Activated CD4-positive, alpha-beta memory T cell treated with anti-CD3 and anti-CD28 coated beads for 36 hours (primary cell): ENCODE results near the gene TMPRSS7. TPM values are rescaled to one million over a fixed set of nuclear protein-coding genes. Genes with fewer than 3 reads are reported as not detected.

ENCODE experiments used
- CTCF ChIA-PET: fragments of 350-600 bp; sonication (Branson Sonifier 250); formaldehyde crosslinking; loops from one replicate; lab custom pipeline; 2021; ENCODE audit warnings: antibody characterized with exemption, inconsistent platforms; lab: Charles Lee
- POLR2A ChIA-PET: fragments of 350-600 bp; sonication (Branson Sonifier 250); formaldehyde crosslinking; loops from one replicate; lab custom pipeline; 2021; ENCODE audit warnings: antibody characterized with exemption; lab: Charles Lee
- DNase-seq: peaks from one replicate; pipeline ENCODE4 v3.0.0-alpha.2; 2020
- H3K27ac Mint-ChIP-seq: one replicate; pipeline ENCODE4 v1.8.0; 2021; ENCODE audit warnings: mixed read lengths
- H3K27me3 Mint-ChIP-seq: one replicate; pipeline ENCODE4 v1.8.0; 2021; ENCODE audit warnings: mixed read lengths
- H3K36me3 Mint-ChIP-seq: one replicate; pipeline ENCODE4 v1.8.0; 2021; ENCODE audit warnings: mixed read lengths
- H3K4me1 Mint-ChIP-seq: one replicate; pipeline ENCODE4 v1.8.0; 2021; ENCODE audit warnings: low read depth, mixed read lengths
- H3K4me3 Mint-ChIP-seq: one replicate; pipeline ENCODE4 v1.8.0; 2021; ENCODE audit warnings: mild to moderate bottlenecking, mixed read lengths
- H3K9me3 Mint-ChIP-seq: one replicate; pipeline ENCODE4 v1.8.0; 2021; ENCODE audit warnings: mixed read lengths
- intact Hi-C: fragments of 100-400 bp; cut with micrococcal nuclease; formaldehyde crosslinking; loops from one replicate; pipeline ENCODE4 v1.15.1; 2023
- total RNA-seq, 2 experiments: library from RNA; stranded (reverse); gene quantifications; one replicate each; pipeline ENCODE4 v1.2.3, GENCODE V29; 2021

The TMPRSS7 gene
- total RNA-seq = not detected

GRCh38 chr3:112034436-112034835, at the start of gene TMPRSS7:
Gene TMPRSS7, plus strand, starts transcription at chr3:112034736. Its CDS starts 110 bp downstream, at chr3:112034846.
- no peak within 1 kb of the TSS for H3K4me3 Mint-ChIP-seq
- intact Hi-C loops = no loop called here
- no peaks in the 10 kb centered on the region for H3K4me1 Mint-ChIP-seq
- H3K36me3 Mint-ChIP-seq = no peaks in the 10 kb centered on the region
- no peak within 1 kb of the TSS for H3K27ac Mint-ChIP-seq
- CTCF ChIA-PET = interaction anchor here (1.0 to 2.0 kb wide), 2 partner anchors 9 to 45 kb away, joined by 6 read pairs; no protein-coding TSS in a partner anchor
- H3K27me3 Mint-ChIP-seq = no peaks in the 10 kb centered on the region
- peaks cover 2% of the 10 kb centered on the region for H3K9me3 Mint-ChIP-seq
- no peak for DNase-seq
- POLR2A ChIA-PET = no interaction called here

GRCh38 chr3:111986800-111987199, 47.7 kb upstream of the TMPRSS7 start:
- Mint-ChIP-seq H3K27ac (peak overlapping the region; percentile 39), H3K4me3 (no peak overlapping the region), H3K36me3 (peaks cover 36% of the 10 kb centered on the region), H3K9me3 (no peaks in the 10 kb centered on the region), H3K27me3 (no peaks in the 10 kb centered on the region), H3K4me1 (peaks cover 45% of the 10 kb centered on the region)
- POLR2A ChIA-PET = no interaction called here
- no peak for DNase-seq
- CTCF ChIA-PET = interaction anchor here (0.7 to 13.2 kb wide), 6 partner anchors 10 to 167 kb away, joined by 3 to 395 read pairs (median 3); no protein-coding TSS in a partner anchor
- intact Hi-C loops = no loop called here

- peaks cover 27% of the 10 kb centered on the region for H3K4me1 Mint-ChIP-seq
- CTCF ChIA-PET = interaction anchor here (0.9 to 13.2 kb wide), 31 partner anchors 9 to 349 kb away, joined by 3 to 395 read pairs (median 5); partner anchors contain the start of genes ABHD10, CD200, TAGLN3 and TMPRSS7
- no peak overlapping the region for H3K4me3 Mint-ChIP-seq
These were observed 45.4 kb upstream of the TMPRSS7 start for GRCh38 chr3:111989061-111989678.

GRCh38 chr3:111993038-111993437, 41.5 kb upstream of the TMPRSS7 start:
- Mint-ChIP-seq H3K4me3 (no peak overlapping the region), H3K27me3 (no peaks in the 10 kb centered on the region), H3K36me3 (peaks cover 21% of the 10 kb centered on the region), H3K27ac (no peak overlapping the region), H3K4me1 (peaks cover 5% of the 10 kb centered on the region), H3K9me3 (no peaks in the 10 kb centered on the region)
- POLR2A ChIA-PET = interaction anchor here (3.2 kb wide), 1 partner anchor 11 kb away, joined by 10 read pairs; no protein-coding TSS in a partner anchor
- DNase-seq = no peak
- intact Hi-C loops = no loop called here
- CTCF ChIA-PET = interaction anchor here (1.3 to 13.2 kb wide), 4 partner anchors 8 to 51 kb away, joined by 3 to 395 read pairs (median 26); no protein-coding TSS in a partner anchor

More at GRCh38 chr3:111989061-111989678, 45.4 kb upstream of the TMPRSS7 start:
- Mint-ChIP-seq H3K27me3 (no peaks in the 10 kb centered on the region), H3K36me3 (peaks cover 38% of the 10 kb centered on the region), H3K9me3 (no peaks in the 10 kb centered on the region), H3K27ac (no peak overlapping the region)
- no peak for DNase-seq
- intact Hi-C loops = loop anchor here (1.0 kb wide), 3 partner anchors 11 to 54 kb away; no protein-coding TSS in a partner anchor
- POLR2A ChIA-PET = interaction anchor here (0.7 to 1.4 kb wide), 2 partner anchors 24 to 656 kb away, joined by 4 to 7 read pairs; no protein-coding TSS in a partner anchor

- H3K4me1 Mint-ChIP-seq = peaks cover 39% of the 10 kb centered on the region
- H3K9me3 Mint-ChIP-seq = no peaks in the 10 kb centered on the region
- ChIA-PET POLR2A (no interaction called here), CTCF (interaction anchor here (0.9 to 8.5 kb wide), 4 partner anchors 10 to 15 kb away, joined by 3 to 90 read pairs (median 42); no protein-coding TSS in a partner anchor)
- H3K4me3 Mint-ChIP-seq = peak within 1 kb of the TSS; percentile 34
- no peaks in the 10 kb centered on the region for H3K36me3 Mint-ChIP-seq
- intact Hi-C loops = no loop called here
- H3K27me3 Mint-ChIP-seq = no peaks in the 10 kb centered on the region
- no peak within 1 kb of the TSS for H3K27ac Mint-ChIP-seq
- no peak for DNase-seq
These were observed 35.7 kb upstream of the TMPRSS7 start, which contains the start of gene TAGLN3 for GRCh38 chr3:111998636-111999483. Gene TAGLN3, plus strand, starts transcription at chr3:111998922. Its CDS starts 501 bp downstream, at chr3:111999423.

- DNase-seq = no peak
- H3K36me3 Mint-ChIP-seq = no peaks in the 10 kb centered on the region
- no peaks in the 10 kb centered on the region for H3K9me3 Mint-ChIP-seq
- H3K4me1 Mint-ChIP-seq = peaks cover 47% of the 10 kb centered on the region
- no peak overlapping the region for H3K27ac Mint-ChIP-seq
- peak overlapping the region; percentile 34 for H3K4me3 Mint-ChIP-seq
- ChIA-PET CTCF (interaction anchor here (0.9 to 8.5 kb wide), 4 partner anchors 9 to 14 kb away, joined by 3 to 90 read pairs (median 42); no protein-coding TSS in a partner anchor), POLR2A (no interaction called here)
- H3K27me3 Mint-ChIP-seq = no peaks in the 10 kb centered on the region
- intact Hi-C loops = loop anchor here (1.0 to 5.0 kb wide), 3 partner anchors 10 to 237 kb away; no protein-coding TSS in a partner anchor
These were observed 34.8 kb upstream of the TMPRSS7 start for GRCh38 chr3:111999484-112000324.

- H3K4me1 Mint-ChIP-seq = peaks cover 53% of the 10 kb centered on the region
These were observed 34.2 kb upstream of the TMPRSS7 start for GRCh38 chr3:112000367-112000771.

GRCh38 chr3:112000966-112001365, 33.6 kb upstream of the TMPRSS7 start:
- intact Hi-C loops = loop anchor here (1.0 to 5.0 kb wide), 3 partner anchors 12 to 239 kb away; no protein-coding TSS in a partner anchor
- no peaks in the 10 kb centered on the region for H3K9me3 Mint-ChIP-seq
- peaks cover 53% of the 10 kb centered on the region for H3K4me1 Mint-ChIP-seq
- H3K4me3 Mint-ChIP-seq = no peak overlapping the region
- no peaks in the 10 kb centered on the region for H3K36me3 Mint-ChIP-seq
- no peak overlapping the region for H3K27ac Mint-ChIP-seq
- ChIA-PET POLR2A (no interaction called here), CTCF (interaction anchor here (0.6 to 8.5 kb wide), 4 partner anchors 9 to 106 kb away, joined by 3 to 90 read pairs (median 42); no protein-coding TSS in a partner anchor)
- no peaks in the 10 kb centered on the region for H3K27me3 Mint-ChIP-seq
- no peak for DNase-seq

More at GRCh38 chr3:112000367-112000771, 34.2 kb upstream of the TMPRSS7 start:
- Mint-ChIP-seq H3K36me3 (no peaks in the 10 kb centered on the region), H3K27ac (no peak overlapping the region), H3K9me3 (no peaks in the 10 kb centered on the region), H3K4me3 (no peak overlapping the region), H3K27me3 (no peaks in the 10 kb centered on the region)
- CTCF ChIA-PET = interaction anchor here (0.9 to 8.5 kb wide), 3 partner anchors 8 to 13 kb away, joined by 3 to 90 read pairs (median 82); no protein-coding TSS in a partner anchor
- POLR2A ChIA-PET = no interaction called here
- no peak for DNase-seq
- intact Hi-C loops = loop anchor here (1.0 to 5.0 kb wide), 3 partner anchors 11 to 238 kb away; no protein-coding TSS in a partner anchor

GRCh38 chr3:112001526-112001925, 33.0 kb upstream of the TMPRSS7 start:
- no peaks in the 10 kb centered on the region for H3K27me3 Mint-ChIP-seq
- peak; percentile 50 for DNase-seq
- intact Hi-C loops = loop anchor here (5.0 kb wide), 2 partner anchors 41 to 239 kb away; no protein-coding TSS in a partner anchor
- H3K27ac Mint-ChIP-seq = peak overlapping the region; percentile 79
- H3K9me3 Mint-ChIP-seq = no peaks in the 10 kb centered on the region
- CTCF ChIA-PET = interaction anchor here (1.1 to 8.5 kb wide), 4 partner anchors 10 to 22 kb away, joined by 4 to 90 read pairs (median 44); partner anchors contain the start of gene ABHD10
- no peak overlapping the region for H3K4me3 Mint-ChIP-seq
- POLR2A ChIA-PET = no interaction called here
- H3K36me3 Mint-ChIP-seq = no peaks in the 10 kb centered on the region
- peaks cover 53% of the 10 kb centered on the region for H3K4me1 Mint-ChIP-seq

GRCh38 chr3:112002096-112002971, 32.2 kb upstream of the TMPRSS7 start:
- Mint-ChIP-seq H3K9me3 (no peaks in the 10 kb centered on the region), H3K4me3 (peak overlapping the region; percentile 28), H3K27me3 (no peaks in the 10 kb centered on the region), H3K36me3 (no peaks in the 10 kb centered on the region), H3K27ac (peak overlapping the region; percentile 79), H3K4me1 (peaks cover 53% of the 10 kb centered on the region)
- ChIA-PET POLR2A (interaction anchor here (0.6 to 2.0 kb wide), 5 partner anchors 10 to 296 kb away, joined by 3 to 10 read pairs (median 3); no protein-coding TSS in a partner anchor), CTCF (interaction anchor here (0.7 to 8.5 kb wide), 5 partner anchors 10 to 40 kb away, joined by 4 to 90 read pairs (median 5); partner anchors contain the start of gene ABHD10)
- peak; percentile 84 for DNase-seq
- intact Hi-C loops = loop anchor here (1.0 to 5.0 kb wide), 6 partner anchors 11 to 240 kb away; no protein-coding TSS in a partner anchor
